PFSK-1 (cell line): ENCODE measurements around the gene MEA1.

ENCODE experiments used
- FOXP2 ChIP-seq: optimal IDR thresholded peaks from 2 replicates; pipeline ENCODE3; 2011; ENCODE audit warnings: borderline replicate concordance, control low read depth, inconsistent platforms; ENCODE audit not compliant: insufficient read depth; ENCODE audit errors: extremely low read length, extremely low read depth
- POLR2AphosphoS5 ChIP-seq: IDR thresholded peaks from 2 replicates; pipeline ENCODE4 v1.6.1; 2012; ENCODE audit warnings: low read depth, mild to moderate bottlenecking, control low read depth, low read length, moderate library complexity
- REST ChIP-seq, 2 experiments: IDR thresholded peaks; 2 replicates each; pipeline versions ENCODE4 v1.6.1 to v1.8.0; 2011 to 2012; ENCODE audit warnings: low read depth in 2 of 2, low read length in 2 of 2, control low read depth in 1 of 2, inconsistent platforms in 1 of 2, mild to moderate bottlenecking in 1 of 2, moderate library complexity in 1 of 2; ENCODE audit not compliant: insufficient read depth in 1 of 2
- SIN3A ChIP-seq: IDR thresholded peaks from 2 replicates; pipeline ENCODE4 v1.6.1; 2012; ENCODE audit warnings: mild to moderate bottlenecking, low read length, moderate library complexity, borderline replicate concordance; ENCODE audit not compliant: insufficient read depth
- TAF1 ChIP-seq: IDR thresholded peaks from 2 replicates; pipeline ENCODE4 v1.6.1; 2012; ENCODE audit warnings: low read length, control low read depth, borderline replicate concordance; ENCODE audit not compliant: insufficient read depth

The MEA1 gene

GRCh38 chr6:43019152-43019551, 5.4 kb upstream of the MEA1 start:
- TF ChIP-seq SIN3A (no peak), FOXP2 (no peak), POLR2AphosphoS5 (no peak), TAF1 (no peak), REST (IDR thresholded peaks at IDR 0.05; ENCODE audit: insufficient read depth in 1 of 2, low read depth in 2 of 2, low read length in 2 of 2) (no peak)

GRCh38 chr6:43016943-43017334, 3.2 kb upstream of the MEA1 start:
- TF ChIP-seq POLR2AphosphoS5 (0 out of 2 replicates have a peak, but pooled peaks have one; percentile 4), REST (IDR thresholded peaks at IDR 0.05; ENCODE audit: insufficient read depth in 1 of 2, low read depth in 2 of 2, low read length in 2 of 2) (no peak), SIN3A (no peak), FOXP2 (no peak)

GRCh38 chr6:43016176-43016942, 2.6 kb upstream of the MEA1 start:
- TF ChIP-seq REST (IDR thresholded peaks at IDR 0.05; ENCODE audit: insufficient read depth in 1 of 2, low read depth in 2 of 2, low read length in 2 of 2) (no peak), SIN3A (no peak), POLR2AphosphoS5 (no peak), FOXP2 (no peak), TAF1 (no peak)

- no peak for TF ChIP-seq SIN3A
Measured at GRCh38 chr6:43014434-43014909, 726 bp upstream of the MEA1 start.

GRCh38 chr6:43013097-43013842, 476 bp downstream of the MEA1 start:
- TF ChIP-seq REST (IDR thresholded peaks at IDR 0.05; ENCODE audit: insufficient read depth in 1 of 2, low read depth in 2 of 2, low read length in 2 of 2) = no peak
- peak; percentile 38; the same call in 1 of the 2 replicates for TF ChIP-seq POLR2AphosphoS5
- no peak; the same call in 1 of the 2 replicates for TF ChIP-seq SIN3A
